ENCODE measurements around the gene UNC45A. TPM values are rescaled to one million over a fixed set of nuclear protein-coding genes. Genes with fewer than 3 reads are reported as not detected.

Gene UNC45A
- total and polyA plus RNA-seq, 2 of the 13 experiments (the other 11 are each of a cell fraction or from before 2014, with no cell fraction given) = 33.8 to 39.7 TPM

GRCh38 chr15:90902840-90903732 is 32.0 kb upstream of the UNC45A start, which contains the start of gene MAN2A2 (continued):
- no peak for TF ChIP-seq TGIF2 (CRISPR knock-in tag; IDR thresholded peaks at IDR 0.05)
- no peak for TF ChIP-seq ATF7 (IDR thresholded peaks at IDR 0.05)
- TF ChIP-seq ATF7 (CRISPR knock-in tag; IDR thresholded peaks at IDR 0.05) = no peak
- TF ChIP-seq ZNF607 (CRISPR knock-in tag; IDR thresholded peaks at IDR 0.05; ENCODE audit: borderline replicate concordance) = no peak
- TF ChIP-seq ZNF441 (CRISPR knock-in tag; IDR thresholded peaks at IDR 0.05; ENCODE audit: borderline replicate concordance) = 0 out of 2 replicates have a peak, but pooled peaks have one; percentile 24
- TF ChIP-seq ZNF850 (CRISPR knock-in tag; conservative IDR thresholded peaks at IDR 0.05) = no peak
- peak; percentile 99 for TF ChIP-seq HNRNPLL (IDR thresholded peaks at IDR 0.05; ENCODE audit: low read depth, low read length, poor library complexity, severe bottlenecking)
- peak; percentile 49; the same call in 1 of the 2 replicates for TF ChIP-seq HOXA3 (CRISPR knock-in tag; IDR thresholded peaks at IDR 0.05)
- TF ChIP-seq ZNF674 (CRISPR knock-in tag; IDR thresholded peaks at IDR 0.05; ENCODE audit: low read depth) = no peak
- no peak for TF ChIP-seq CENPX (CRISPR knock-in tag; IDR thresholded peaks at IDR 0.05)
- 0 out of 2 replicates have a peak, but pooled peaks have one; percentile 36 for TF ChIP-seq SNAPC2 (CRISPR knock-in tag; IDR thresholded peaks at IDR 0.05)
- TF ChIP-seq ZNF414 (CRISPR knock-in tag; IDR thresholded peaks at IDR 0.05) = no peak
- TF ChIP-seq RFX5 (IDR thresholded peaks at IDR 0.05; ENCODE audit: low read depth, low read length) = no peak
- peak; percentile 16; the same call in 1 of the 2 replicates for TF ChIP-seq MEIS2 (CRISPR knock-in tag; IDR thresholded peaks at IDR 0.05)
- no peak for TF ChIP-seq AFF4 (CRISPR knock-in tag; IDR thresholded peaks at IDR 0.05)
- TF ChIP-seq TOE1 (CRISPR knock-in tag; IDR thresholded peaks at IDR 0.05) = no peak
- 0 out of 2 replicates have a peak, but pooled peaks have one; percentile 26 for TF ChIP-seq ETV5 (CRISPR knock-in tag; IDR thresholded peaks at IDR 0.05; ENCODE audit: borderline replicate concordance)
- no peak for TF ChIP-seq TMF1 (CRISPR knock-in tag; IDR thresholded peaks at IDR 0.05; ENCODE audit: low read depth)
- no peak for TF ChIP-seq PLSCR1 (CRISPR knock-in tag; IDR thresholded peaks at IDR 0.05; ENCODE audit: borderline replicate concordance)
- no peak for TF ChIP-seq ZNF33B (CRISPR knock-in tag; IDR thresholded peaks at IDR 0.05)
- peak; percentile 40; the same call in 1 of the 2 replicates for TF ChIP-seq ZFP91 (CRISPR knock-in tag; IDR thresholded peaks at IDR 0.05; ENCODE audit: borderline replicate concordance)
- TF ChIP-seq ZNF563 (CRISPR knock-in tag; IDR thresholded peaks at IDR 0.05) = peak; percentile 37
- no peak for TF ChIP-seq FOXP1 (IDR thresholded peaks at IDR 0.05)
- TF ChIP-seq FOXP1 (CRISPR knock-in tag; IDR thresholded peaks at IDR 0.05) = no peak

Measured in HepG2 (cell line).